HepG2 (cell line): ENCODE data around the gene C5orf47. TPM values are rescaled to one million over a fixed set of nuclear protein-coding genes. Genes with fewer than 3 reads are reported as not detected.

Experiments used
- ATAC-seq: fragments of 200-7000 bp; cut with Tn5 transposase; 3 replicates; pipeline ENCODE4 v1.9.1; 2020; ENCODE audit warnings: mild to moderate bottlenecking, moderate library complexity
- BruUV-seq: library from RNA; stranded (reverse); fragments of 400-500 nt; replicated peaks from 2 replicates; lab custom pipeline; 2021; lab: Mats Ljungman, UMichigan
- CTCF ChIA-PET: fragments of 300-600 bp; formaldehyde crosslinking; extraction: SDS; loops from one replicate; lab custom pipeline; 2021; ENCODE audit warnings: low total read pairs, inconsistent platforms, low intra/inter-chr PET ratio; lab: Yijun Ruan, JAX
- POLR2A ChIA-PET: fragments of 350-600 bp; sonication (Branson Sonifier 250); formaldehyde crosslinking; loops from one replicate; lab custom pipeline; 2020; ENCODE audit warnings: antibody characterized with exemption, inconsistent platforms; lab: Yijun Ruan, JAX
- DNase-seq: peaks from one replicate; pipeline ENCODE4 v3.0.0-alpha.2; 2015; ENCODE audit warnings: low spot score
- FAIRE-seq: peaks from 3 replicates; lab custom pipeline; 2011; peaks lifted over from hg19 to GRCh38; lab: Jason Lieb, UNC
- H2AFZ ChIP-seq: one replicate; pipeline ENCODE4 v1.6.1; 2011; ENCODE audit warnings: low read length, inconsistent platforms
- H3K27ac ChIP-seq: fragments of 300-600 bp; 3 replicates; pipeline ENCODE4 v1.8.0; 2011; ENCODE audit warnings: mixed run types, mild to moderate bottlenecking, mixed read lengths, low read length, inconsistent platforms; ENCODE audit not compliant: insufficient read depth; ENCODE audit errors: extremely low read length
- H3K27me3 ChIP-seq, 2 experiments: fragments of 200-600 bp in 1 of 2; 2 replicates in 1 of 2; 3 replicates in 1 of 2; pipeline versions ENCODE4 v1.6.0 to v1.8.0; 2011; ENCODE audit warnings: low read length in 2 of 2, mild to moderate bottlenecking in 2 of 2, moderate library complexity in 2 of 2, inconsistent platforms in 1 of 2; ENCODE audit not compliant: insufficient read depth in 2 of 2, control insufficient read depth in 1 of 2
- H3K36me3 ChIP-seq, 2 experiments: fragments of 200-600 bp in 1 of 2; replicated peaks in 1 of 2; 2 replicates in 1 of 2; 3 replicates in 1 of 2; pipeline versions ENCODE4 v1.5.1 to v1.8.0; 2011; ENCODE audit warnings: low read length in 2 of 2, inconsistent platforms in 1 of 2; ENCODE audit not compliant: insufficient read depth in 2 of 2, control insufficient read depth in 1 of 2
- H3K4me1 ChIP-seq: 2 replicates; pipeline ENCODE4 v1.5.1; 2012; ENCODE audit warnings: low read length, inconsistent platforms; ENCODE audit not compliant: insufficient read depth
- H3K4me2 ChIP-seq: 2 replicates; pipeline ENCODE4 v1.6.0; 2011; ENCODE audit warnings: low read depth, low read length, inconsistent platforms
- H3K4me3 ChIP-seq, 3 experiments: fragments of 200-600 bp in 1 of 3; sonication (generic), shearing (Covaris generic) in 1 of 3; replicated peaks in 1 of 3; 2 replicates each; pipeline ENCODE4 v1.5.1; 2011 to 2016; ENCODE audit warnings: low read length in 3 of 3, inconsistent platforms in 2 of 3, low read depth in 2 of 3, mild to moderate bottlenecking in 2 of 3, control low read depth in 1 of 3, mixed read lengths in 1 of 3; ENCODE audit not compliant: insufficient read depth in 1 of 3
- H3K79me2 ChIP-seq: one replicate; pipeline ENCODE4 v1.6.1; 2011; ENCODE audit warnings: low read length, inconsistent platforms; ENCODE audit not compliant: insufficient read depth
- H3K9ac ChIP-seq: 2 replicates; pipeline ENCODE4 v1.6.0; 2011; ENCODE audit warnings: mild to moderate bottlenecking, low read depth, low read length, inconsistent platforms; ENCODE audit not compliant: insufficient read depth
- H3K9me3 ChIP-seq: 2 replicates; pipeline ENCODE4 v1.5.1; 2012; ENCODE audit warnings: mild to moderate bottlenecking, low read length
- H4K20me1 ChIP-seq: 2 replicates; pipeline ENCODE4 v1.6.0; 2011; ENCODE audit warnings: inconsistent platforms, mild to moderate bottlenecking, low read length, moderate library complexity; ENCODE audit not compliant: insufficient read depth
- FOXM1 ChIP-seq: sonication (generic); formaldehyde crosslinking; IDR thresholded peaks from 2 replicates; pipeline ENCODE4 v1.5.0; 2020; ENCODE audit warnings: missing genetic modification reagents
- GABPB1 ChIP-seq: IDR thresholded peaks from 2 replicates; pipeline ENCODE4 v1.6.1; 2016; ENCODE audit warnings: mild to moderate bottlenecking, missing genetic modification reagents, moderate library complexity, missing compliant biosample characterization
- GATAD2A ChIP-seq: IDR thresholded peaks from 2 replicates; pipeline ENCODE4 v1.6.1; 2016
- HNRNPL ChIP-seq: fragments of 200-400 bp; formaldehyde crosslinking; IDR thresholded peaks from 2 replicates; pipeline ENCODE4 v1.6.1; 2017; ENCODE audit warnings: mild to moderate bottlenecking, low read depth, low read length
- KDM2A ChIP-seq: sonication (generic); formaldehyde crosslinking; IDR thresholded peaks from 2 replicates; pipeline ENCODE4 v1.4.0; 2020; ENCODE audit warnings: low read depth, missing genetic modification reagents, borderline replicate concordance
- MEF2D ChIP-seq: sonication (generic); formaldehyde crosslinking; IDR thresholded peaks from 2 replicates; pipeline ENCODE4 v1.5.1; 2020; ENCODE audit warnings: mild to moderate bottlenecking, missing genetic modification reagents
- ZC3H13 ChIP-seq: sonication (generic); formaldehyde crosslinking; IDR thresholded peaks from 2 replicates; pipeline ENCODE4 v1.8.1; 2023; ENCODE audit warnings: mild to moderate bottlenecking, missing genetic modification reagents, moderate library complexity
- ZEB1 ChIP-seq: IDR thresholded peaks from 2 replicates; pipeline ENCODE4 v1.6.1; 2012; ENCODE audit warnings: mild to moderate bottlenecking, low read depth, inconsistent platforms; ENCODE audit not compliant: insufficient replicate concordance
- ZKSCAN8 ChIP-seq: IDR thresholded peaks from 2 replicates; pipeline ENCODE4 v1.6.1; 2016; ENCODE audit warnings: borderline replicate concordance, missing genetic modification reagents, missing compliant biosample characterization
- ZNF75D ChIP-seq: sonication (generic); formaldehyde crosslinking; IDR thresholded peaks from 2 replicates; pipeline ENCODE4 v1.8.1; 2023; ENCODE audit warnings: missing genetic modification reagents, mild to moderate bottlenecking, borderline replicate concordance
- WGBS: methylation state at CpG from one replicate; pipeline ENCODE4 v1.1.6; 2017; ENCODE audit warnings: low lambda C conversion rate; 5-methylcytosine and 5-hydroxymethylcytosine counted together
- in situ Hi-C: cut with HindIII; loops from 2 replicates; pipeline ENCODE4 v1.10.0; 2017; ENCODE audit warnings: low pct_unique_long_range_greater_than_20kb; ENCODE audit not compliant: extremely low pct_ligation_motif_present
- intact Hi-C: fragments of 100-400 bp; cut with micrococcal nuclease; formaldehyde crosslinking; loops from one replicate; pipeline ENCODE4 v1.10.0; 2022; ENCODE audit not compliant: unreplicated experiment
- polyA plus RNA-seq, 8 experiments: library from polyadenylated mRNA; depleted of rRNA in 3 of 8; stranded (reverse) in 7 of 8; unstranded in 1 of 8; fragments of >200 nt; fragmentation: Illumina TruSeq in 4 of 8; extraction: Trizol in 4 of 8; gene quantifications; 2 replicates each; pipeline versions ENCODE4 v1.2.1 to v1.2.3, GENCODE V29; 2011 to 2016; ENCODE audit warnings: low read depth in 4 of 8, missing spikeins in 1 of 8, mixed read lengths in 1 of 8; ENCODE audit not compliant: insufficient read depth in 1 of 8
- total RNA-seq, 5 experiments: library from RNA; depleted of rRNA; stranded (reverse); fragments of >200 nt; fragmentation: Illumina TruSeq; extraction: Trizol; gene quantifications; 2 replicates each; pipeline ENCODE4 v1.2.3, GENCODE V29; 2016; ENCODE audit warnings: low read depth in 1 of 5
- TF ChIP-seq, protein P1 (sequence below): sonication (generic); formaldehyde crosslinking; IDR thresholded peaks from 2 replicates; pipeline ENCODE4 v1.4.0; 2020; ENCODE audit warnings: mild to moderate bottlenecking, missing genetic modification reagents
- TF ChIP-seq, protein P2 (sequence below): sonication (generic); formaldehyde crosslinking; IDR thresholded peaks from 2 replicates; pipeline ENCODE4 v1.8.0; 2022; ENCODE audit warnings: missing genetic modification reagents, mild to moderate bottlenecking, inconsistent platforms, borderline replicate concordance
- TF ChIP-seq, protein P3 (sequence below): IDR thresholded peaks from 2 replicates; pipeline ENCODE4 v1.6.1; 2016; ENCODE audit warnings: control low read depth
- TF ChIP-seq, protein P4 (sequence below): sonication (generic); formaldehyde crosslinking; IDR thresholded peaks from 2 replicates; pipeline ENCODE4 v1.4.0; 2020; ENCODE audit warnings: mild to moderate bottlenecking, missing genetic modification reagents

Gene C5orf47
- total and polyA plus RNA-seq, 2 of the 13 experiments (the other 11 are each of a cell fraction or from before 2014, with no cell fraction given) = not detected

DNA sequence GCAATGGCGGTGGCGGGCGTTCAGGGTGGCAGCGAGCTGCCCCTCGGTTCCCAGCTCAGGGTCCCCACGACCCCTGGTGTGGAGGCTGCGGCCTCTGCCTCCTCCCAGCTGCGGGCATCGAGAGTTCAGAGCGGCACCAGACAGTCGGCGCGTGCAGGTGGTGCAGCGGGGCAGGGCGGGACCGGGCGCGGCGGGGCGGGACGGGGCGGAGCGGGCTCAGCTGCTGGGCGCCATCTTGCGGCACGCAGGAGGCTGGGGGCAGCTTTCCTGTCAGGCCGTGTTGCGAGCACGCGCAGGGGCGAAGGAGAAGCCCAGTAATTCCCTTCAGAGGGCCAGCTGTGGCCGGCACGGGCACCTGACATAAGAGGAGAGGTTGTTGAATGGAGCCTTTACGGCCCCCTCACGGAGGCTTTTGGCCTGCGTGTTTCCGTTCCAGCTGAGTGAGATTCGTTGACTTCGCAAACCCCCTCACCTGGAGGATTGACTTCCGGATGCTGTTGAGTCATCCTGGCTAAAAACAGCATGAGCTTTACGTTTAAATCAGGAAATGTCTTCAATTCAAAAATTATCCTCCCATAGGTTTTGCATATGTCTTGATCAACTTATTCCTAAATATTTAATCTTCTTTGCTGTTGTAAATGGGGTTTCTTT is 587 bp downstream of the C5orf47 start:
- CTCF ChIA-PET = no interaction called here

More for the DNA sequence above, 587 bp downstream of the C5orf47 start:
- in situ Hi-C loops = no loop called here
- no peaks in the 10 kb centered on the region for H3K36me3 ChIP-seq
- no peak for DNase-seq
- POLR2A ChIA-PET = no interaction called here
- TF ChIP-seq ZC3H13 (CRISPR knock-in tag) = no peak
- no peak for TF ChIP-seq GABPB1
- TF ChIP-seq, protein P1, sequence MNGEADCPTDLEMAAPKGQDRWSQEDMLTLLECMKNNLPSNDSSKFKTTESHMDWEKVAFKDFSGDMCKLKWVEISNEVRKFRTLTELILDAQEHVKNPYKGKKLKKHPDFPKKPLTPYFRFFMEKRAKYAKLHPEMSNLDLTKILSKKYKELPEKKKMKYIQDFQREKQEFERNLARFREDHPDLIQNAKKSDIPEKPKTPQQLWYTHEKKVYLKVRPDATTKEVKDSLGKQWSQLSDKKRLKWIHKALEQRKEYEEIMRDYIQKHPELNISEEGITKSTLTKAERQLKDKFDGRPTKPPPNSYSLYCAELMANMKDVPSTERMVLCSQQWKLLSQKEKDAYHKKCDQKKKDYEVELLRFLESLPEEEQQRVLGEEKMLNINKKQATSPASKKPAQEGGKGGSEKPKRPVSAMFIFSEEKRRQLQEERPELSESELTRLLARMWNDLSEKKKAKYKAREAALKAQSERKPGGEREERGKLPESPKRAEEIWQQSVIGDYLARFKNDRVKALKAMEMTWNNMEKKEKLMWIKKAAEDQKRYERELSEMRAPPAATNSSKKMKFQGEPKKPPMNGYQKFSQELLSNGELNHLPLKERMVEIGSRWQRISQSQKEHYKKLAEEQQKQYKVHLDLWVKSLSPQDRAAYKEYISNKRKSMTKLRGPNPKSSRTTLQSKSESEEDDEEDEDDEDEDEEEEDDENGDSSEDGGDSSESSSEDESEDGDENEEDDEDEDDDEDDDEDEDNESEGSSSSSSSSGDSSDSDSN (CRISPR knock-in tag) = no peak
- no peak for TF ChIP-seq ZEB1
- no peak for TF ChIP-seq GATAD2A (CRISPR knock-in tag)
- TF ChIP-seq, protein P2, sequence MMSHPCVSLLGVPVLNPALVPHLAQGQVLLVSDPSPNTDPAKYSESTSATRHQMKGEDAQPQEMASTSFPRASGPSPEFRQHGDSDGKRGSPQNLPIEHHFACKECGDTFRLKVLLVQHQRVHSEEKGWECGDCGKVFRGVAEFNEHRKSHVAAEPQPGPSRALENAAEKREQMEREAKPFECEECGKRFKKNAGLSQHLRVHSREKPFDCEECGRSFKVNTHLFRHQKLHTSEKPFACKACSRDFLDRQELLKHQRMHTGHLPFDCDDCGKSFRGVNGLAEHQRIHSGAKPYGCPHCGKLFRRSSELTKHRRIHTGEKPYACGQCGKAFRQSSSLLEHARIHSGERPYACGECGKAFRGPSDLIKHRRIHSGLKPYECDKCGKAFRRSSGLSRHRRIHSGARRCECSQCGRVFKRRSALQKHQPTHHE (CRISPR knock-in tag) = no peak
- TF ChIP-seq, protein P3, sequence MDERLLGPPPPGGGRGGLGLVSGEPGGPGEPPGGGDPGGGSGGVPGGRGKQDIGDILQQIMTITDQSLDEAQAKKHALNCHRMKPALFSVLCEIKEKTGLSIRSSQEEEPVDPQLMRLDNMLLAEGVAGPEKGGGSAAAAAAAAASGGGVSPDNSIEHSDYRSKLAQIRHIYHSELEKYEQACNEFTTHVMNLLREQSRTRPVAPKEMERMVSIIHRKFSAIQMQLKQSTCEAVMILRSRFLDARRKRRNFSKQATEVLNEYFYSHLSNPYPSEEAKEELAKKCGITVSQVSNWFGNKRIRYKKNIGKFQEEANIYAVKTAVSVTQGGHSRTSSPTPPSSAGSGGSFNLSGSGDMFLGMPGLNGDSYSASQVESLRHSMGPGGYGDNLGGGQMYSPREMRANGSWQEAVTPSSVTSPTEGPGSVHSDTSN (CRISPR knock-in tag) = no peak
- no peak for TF ChIP-seq FOXM1 (CRISPR knock-in tag)
- TF ChIP-seq ZNF75D (CRISPR knock-in tag) = no peak
- TF ChIP-seq ZKSCAN8 = no peak
- TF ChIP-seq MEF2D (CRISPR knock-in tag) = no peak
- TF ChIP-seq HNRNPL = no peak
- TF ChIP-seq KDM2A (CRISPR knock-in tag) = no peak
- TF ChIP-seq, protein P4, sequence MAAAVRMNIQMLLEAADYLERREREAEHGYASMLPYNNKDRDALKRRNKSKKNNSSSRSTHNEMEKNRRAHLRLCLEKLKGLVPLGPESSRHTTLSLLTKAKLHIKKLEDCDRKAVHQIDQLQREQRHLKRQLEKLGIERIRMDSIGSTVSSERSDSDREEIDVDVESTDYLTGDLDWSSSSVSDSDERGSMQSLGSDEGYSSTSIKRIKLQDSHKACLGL = no peak
- TF ChIP-seq, all 625 proteins: peak for 0
- no peak overlapping the region for H2AFZ ChIP-seq
- H4K20me1 ChIP-seq = no peaks in the 10 kb centered on the region
- WGBS = 87% methylated on average over 39 of the region's 41 CpGs
- H3K27ac ChIP-seq = no peak overlapping the region
- H3K9me3 ChIP-seq = no peaks in the 10 kb centered on the region
- no peaks in the 10 kb centered on the region for H3K79me2 ChIP-seq
- no peaks in the 10 kb centered on the region for H3K27me3 ChIP-seq
- no TSS peak for BruUV-seq
- intact Hi-C loops = no loop called here
- FAIRE-seq (no peak), ATAC-seq (no peak)
- H3K4me2 ChIP-seq = no peak overlapping the region
- H3K4me1 ChIP-seq = no peaks in the 10 kb centered on the region
- no peak overlapping the region for H3K9ac ChIP-seq
- no peak overlapping the region for H3K4me3 ChIP-seq
